SK-N-MC (cell line): ENCODE measurements around the gene GPATCH11.

Experiments used
- DNase-seq: peaks from one replicate; pipeline ENCODE4 v3.0.0-alpha.2; 2011; ENCODE audit warnings: low read depth, low spot score
- H3K27ac ChIP-seq: fragments of 200-600 bp; sonication (generic); 2 replicates; pipeline ENCODE4 v1.5.1; 2016; ENCODE audit warnings: mixed run types
- H3K36me3 ChIP-seq: fragments of 200-600 bp; sonication (generic); 2 replicates; pipeline ENCODE4 v1.6.1; 2017; ENCODE audit warnings: antibody characterized with exemption, low read length, mixed read lengths; ENCODE audit not compliant: insufficient read depth
- H3K4me3 ChIP-seq: fragments of 200-600 bp; sonication (generic); 2 replicates; pipeline ENCODE4 v1.5.1; 2016
- H3K9ac ChIP-seq: fragments of 200-600 bp; sonication (generic); 2 replicates; pipeline ENCODE4 v1.8.0; 2017; ENCODE audit warnings: mixed run types, mixed read lengths; ENCODE audit not compliant: insufficient read length
- H3K9me3 ChIP-seq: fragments of 200-600 bp; sonication (generic); 2 replicates; pipeline ENCODE4 v1.6.1; 2017; ENCODE audit warnings: low read depth, mild to moderate bottlenecking, antibody characterized with exemption, low read length, moderate library complexity, mixed read lengths
- EZH2 ChIP-seq: fragments of 200-600 bp; sonication (generic); IDR thresholded peaks from one replicate; pipeline ENCODE4 v1.6.1; 2017; ENCODE audit warnings: antibody characterized with exemption
- FOXP2 ChIP-seq: optimal IDR thresholded peaks from 2 replicates; pipeline ENCODE3; 2011; ENCODE audit warnings: mild to moderate bottlenecking, moderate library complexity; ENCODE audit not compliant: insufficient read depth; ENCODE audit errors: extremely low read length, control extremely low read depth
- POLR2AphosphoS5 ChIP-seq: IDR thresholded peaks from 2 replicates; pipeline ENCODE4 v1.6.1; 2012; ENCODE audit warnings: mild to moderate bottlenecking, low read depth, low read length, borderline replicate concordance

GPATCH11 gene

DNA sequence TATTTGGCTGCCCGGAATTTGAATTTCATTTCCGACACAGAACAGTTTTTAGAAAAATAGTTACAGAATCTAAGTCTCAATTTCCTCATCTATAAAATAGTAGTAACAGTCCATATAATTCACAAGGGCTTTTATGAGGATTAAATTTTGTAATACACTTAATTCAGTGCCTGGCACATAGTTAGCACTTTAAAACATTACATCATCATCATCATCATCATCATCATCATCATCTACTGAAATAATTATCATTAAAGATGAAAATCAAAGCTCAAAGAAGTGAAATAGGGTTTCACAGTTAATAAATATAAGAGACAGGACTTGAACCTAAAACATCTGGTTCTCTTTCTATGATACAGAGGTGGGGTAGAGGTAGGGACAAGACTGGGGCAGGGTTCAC, 13.4 kb upstream of the GPATCH11 start:
- H3K27ac ChIP-seq: no peak overlapping the region
- H3K9me3 ChIP-seq: no peaks in the 10 kb centered on the region
- H3K36me3 ChIP-seq: peaks cover 31% of the 10 kb centered on the region
- TF ChIP-seq POLR2AphosphoS5: no peak
- no peak for TF ChIP-seq FOXP2
- TF ChIP-seq EZH2: no peak
- H3K9ac ChIP-seq: no peak overlapping the region
- H3K4me3 ChIP-seq: no peak overlapping the region
- no peak for DNase-seq

DNA sequence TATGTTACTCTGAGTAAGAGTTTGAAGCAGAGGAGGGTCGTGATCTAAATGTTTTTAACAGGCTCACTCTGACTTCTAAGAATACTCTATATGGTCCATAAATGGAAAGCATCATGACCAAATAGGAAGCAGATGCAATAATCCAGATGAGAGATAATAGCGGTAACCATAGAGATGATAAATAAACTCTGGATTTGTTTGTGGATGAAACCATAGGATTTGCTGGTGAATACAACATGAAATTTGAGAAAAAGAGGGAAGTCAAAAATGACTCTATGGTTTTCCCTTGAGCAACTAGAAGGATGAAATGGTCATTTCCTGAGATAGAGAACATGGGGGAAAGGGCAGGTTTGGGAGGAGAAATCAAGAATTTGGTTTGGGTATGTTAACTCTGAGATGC, 4.1 kb upstream of the GPATCH11 start:
- H3K9me3 ChIP-seq: no peaks in the 10 kb centered on the region
- peaks cover 22% of the 10 kb centered on the region for H3K36me3 ChIP-seq
- H3K27ac ChIP-seq: no peak overlapping the region
- TF ChIP-seq EZH2: no peak
- no peak for TF ChIP-seq POLR2AphosphoS5
- TF ChIP-seq FOXP2: no peak
- no peak for DNase-seq
- no peak overlapping the region for H3K4me3 ChIP-seq
- H3K9ac ChIP-seq: no peak overlapping the region

DNA sequence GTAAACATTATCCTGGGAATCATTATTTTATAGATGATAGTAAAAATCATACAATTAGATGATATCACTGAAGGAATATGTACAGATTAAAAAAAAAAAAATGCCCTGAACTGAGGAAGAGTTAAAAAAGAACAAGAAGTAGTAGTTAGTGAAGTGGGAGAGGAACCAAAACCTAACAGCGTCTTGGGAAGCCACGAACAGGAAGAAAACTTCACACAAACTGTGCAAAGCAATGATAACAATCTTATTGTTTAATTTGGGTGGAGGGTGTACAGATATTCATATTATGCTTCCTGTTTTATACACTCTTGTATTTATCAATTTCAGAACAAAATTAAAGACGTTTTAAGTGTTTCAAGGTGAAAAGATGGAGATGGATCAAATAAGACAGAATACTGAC, 3.6 kb upstream of the GPATCH11 start:
- H3K9ac ChIP-seq: no peak overlapping the region
- H3K27ac ChIP-seq: no peak overlapping the region
- H3K4me3 ChIP-seq: no peak overlapping the region
- no peaks in the 10 kb centered on the region for H3K9me3 ChIP-seq
- no peak for DNase-seq
- H3K36me3 ChIP-seq: peaks cover 20% of the 10 kb centered on the region
- TF ChIP-seq FOXP2: no peak
- TF ChIP-seq POLR2AphosphoS5: no peak
- no peak for TF ChIP-seq EZH2

DNA sequence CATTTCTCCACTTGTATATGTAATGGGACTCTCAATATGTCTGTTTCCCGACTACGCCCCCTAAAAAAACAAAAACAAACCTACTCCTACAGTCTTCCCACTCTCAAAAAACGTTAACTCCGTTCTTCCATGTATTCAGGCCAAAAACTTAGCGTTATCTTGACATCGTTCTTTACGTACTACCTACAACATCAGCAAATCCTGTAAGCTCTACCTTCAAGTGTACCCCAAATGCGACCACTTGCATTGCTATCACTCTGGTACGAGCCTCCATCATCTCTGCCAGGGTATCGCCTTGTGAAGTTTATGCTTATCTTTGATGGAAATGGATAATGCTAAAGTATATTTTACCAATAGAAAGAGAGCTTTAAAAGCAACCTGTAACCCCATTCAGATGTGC, 479 bp downstream of the GPATCH11 start:
- peak overlapping the region; percentile 82 for H3K9ac ChIP-seq
- no peak overlapping the region for H3K27ac ChIP-seq
- no peak for DNase-seq
- peaks cover 19% of the 10 kb centered on the region for H3K36me3 ChIP-seq
- TF ChIP-seq POLR2AphosphoS5: no peak
- TF ChIP-seq FOXP2: no peak
- no peak for TF ChIP-seq EZH2
- H3K4me3 ChIP-seq: peak overlapping the region; percentile 98
- no peaks in the 10 kb centered on the region for H3K9me3 ChIP-seq

DNA sequence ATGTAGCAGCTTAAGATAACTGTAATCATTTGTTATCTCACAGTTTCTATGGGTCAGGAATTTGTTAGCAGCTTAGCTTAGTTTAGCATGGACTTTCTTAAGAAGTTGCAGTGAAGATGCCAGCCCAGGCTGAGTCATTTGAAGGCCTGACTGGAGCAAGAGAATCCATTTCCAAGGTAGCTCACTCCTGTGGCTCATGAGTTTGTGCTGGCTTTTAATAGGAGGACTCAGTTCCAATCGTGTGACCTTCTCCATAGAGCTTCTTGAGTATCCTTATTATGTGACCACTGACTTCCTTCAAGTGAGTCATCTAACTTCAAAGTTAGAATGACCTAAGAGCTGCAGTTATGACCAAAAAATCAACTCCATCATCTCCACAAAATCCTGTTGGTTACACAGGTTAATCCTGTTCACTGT, 1.4 kb downstream of the GPATCH11 start:
- peak overlapping the region; percentile 17; the same call in 1 of the 2 replicates for H3K4me3 ChIP-seq
- H3K27ac ChIP-seq: no peak overlapping the region
- TF ChIP-seq FOXP2 (no peak), EZH2 (no peak)
- H3K9ac ChIP-seq: no peak overlapping the region
- no peak for DNase-seq
- H3K9me3 ChIP-seq: no peaks in the 10 kb centered on the region
- peaks cover 20% of the 10 kb centered on the region for H3K36me3 ChIP-seq

DNA sequence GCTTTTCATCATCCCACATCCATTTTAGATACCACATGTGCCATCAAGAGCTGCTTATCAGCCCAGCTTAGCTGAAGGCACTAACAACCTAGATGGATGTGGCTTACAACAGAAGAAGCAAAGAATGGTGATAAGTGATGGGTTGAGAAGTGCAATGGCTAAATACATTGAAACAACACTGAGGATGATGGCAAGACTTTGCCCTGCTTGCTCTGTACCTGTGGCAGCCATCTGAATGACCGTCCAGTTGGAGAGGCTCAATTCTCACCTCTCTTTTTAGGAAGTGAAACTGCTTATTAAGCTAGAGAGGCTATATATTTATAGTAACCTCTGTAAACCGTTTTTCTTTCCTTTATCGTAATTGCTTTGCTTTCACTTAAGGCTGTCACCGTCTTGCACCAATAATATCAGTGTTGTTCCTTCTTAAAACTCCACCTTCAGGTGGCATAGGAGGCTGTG, 5.7 kb downstream of the GPATCH11 start:
- Histone ChIP-seq H3K4me3 (no peak overlapping the region), H3K36me3 (peaks cover 46% of the 10 kb centered on the region), H3K9me3 (no peaks in the 10 kb centered on the region), H3K9ac (no peak overlapping the region), H3K27ac (no peak overlapping the region)
- no peak for TF ChIP-seq EZH2
- no peak for TF ChIP-seq FOXP2
- TF ChIP-seq POLR2AphosphoS5: no peak
- DNase-seq: no peak

DNA sequence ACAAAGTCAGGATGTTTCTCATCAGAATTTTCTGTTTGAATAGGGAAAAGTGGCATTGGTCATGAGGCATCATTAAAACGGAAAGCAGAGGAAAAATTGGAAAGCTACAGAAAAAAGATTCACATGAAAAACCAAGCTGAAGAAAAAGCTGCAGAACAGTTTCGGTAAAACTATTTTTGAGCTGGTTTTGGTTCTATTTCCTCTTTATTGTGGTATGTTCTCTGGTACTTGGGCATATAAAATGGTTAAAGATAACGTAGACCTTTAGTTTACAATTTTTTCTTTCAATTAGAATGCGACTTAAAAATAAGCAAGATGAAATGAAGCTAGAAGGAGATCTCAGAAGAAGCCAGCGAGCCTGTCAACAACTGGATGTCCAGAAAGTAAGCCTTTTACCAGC, 7.6 kb downstream of the GPATCH11 start:
- no peak overlapping the region for H3K4me3 ChIP-seq
- no peak overlapping the region for H3K9ac ChIP-seq
- peaks cover 64% of the 10 kb centered on the region for H3K36me3 ChIP-seq
- no peak for TF ChIP-seq POLR2AphosphoS5
- no peak for TF ChIP-seq FOXP2
- no peak for TF ChIP-seq EZH2
- no peak for DNase-seq
- no peaks in the 10 kb centered on the region for H3K9me3 ChIP-seq
- no peak overlapping the region for H3K27ac ChIP-seq

DNA sequence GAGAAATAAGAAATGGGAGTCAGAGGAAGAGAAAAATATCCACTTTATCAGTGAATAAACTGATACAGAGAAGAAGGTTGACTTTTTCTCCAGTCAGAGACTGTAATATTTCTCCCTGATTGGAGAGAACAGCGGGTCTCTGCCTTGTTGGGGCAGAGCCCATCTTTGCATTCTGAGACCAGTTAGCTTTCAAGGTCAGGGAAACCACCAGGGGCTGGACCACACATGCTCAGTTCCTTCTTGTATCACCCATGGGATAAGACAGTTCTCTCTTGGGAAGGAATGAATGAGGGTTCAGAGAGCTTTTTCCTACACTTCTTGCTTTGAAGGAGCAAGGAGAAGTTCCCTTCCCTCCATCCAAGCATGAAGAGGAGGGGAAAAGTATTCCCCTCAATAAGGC, 12.2 kb downstream of the GPATCH11 start:
- Histone ChIP-seq H3K9ac (no peak overlapping the region), H3K9me3 (no peaks in the 10 kb centered on the region), H3K36me3 (peaks cover 74% of the 10 kb centered on the region), H3K27ac (no peak overlapping the region), H3K4me3 (no peak overlapping the region)
- no peak for TF ChIP-seq FOXP2
- no peak for TF ChIP-seq POLR2AphosphoS5
- no peak for TF ChIP-seq EZH2
- no peak for DNase-seq

DNA sequence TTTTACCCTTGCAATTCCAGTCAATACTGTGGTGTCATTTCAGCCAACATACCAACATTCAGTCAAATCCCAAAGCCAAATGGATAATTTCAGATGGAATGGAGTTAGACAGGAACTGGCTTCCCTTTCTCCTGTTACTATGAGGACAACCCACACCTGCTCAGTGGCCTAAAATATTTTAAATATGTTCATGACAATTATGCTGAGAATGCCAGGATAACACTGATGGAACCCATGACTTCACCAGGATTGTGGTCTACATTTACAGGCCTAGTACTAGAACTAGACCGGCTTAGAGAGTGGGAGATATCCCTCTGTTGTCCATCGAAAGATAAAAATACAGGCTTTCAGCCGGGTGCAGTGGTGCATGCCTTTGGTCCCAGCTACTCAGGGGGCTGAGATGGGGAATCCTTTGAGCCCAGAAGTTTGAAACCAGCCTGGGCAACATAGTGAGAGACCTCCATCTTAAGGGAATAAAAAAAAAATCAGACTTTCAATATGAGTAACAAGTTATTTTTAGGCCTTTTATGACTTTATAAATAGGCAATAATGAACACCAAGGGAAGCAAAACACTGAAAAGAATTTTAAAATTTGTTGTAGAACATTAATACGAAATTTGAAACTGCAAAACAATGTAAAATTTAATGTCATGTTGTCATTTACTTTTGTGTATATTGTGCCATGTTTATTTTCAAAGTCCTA, 14.2 kb downstream of the GPATCH11 start:
- peaks cover 65% of the 10 kb centered on the region for H3K36me3 ChIP-seq
- H3K27ac ChIP-seq: no peak overlapping the region
- TF ChIP-seq EZH2: no peak
- no peak for TF ChIP-seq POLR2AphosphoS5
- no peak for TF ChIP-seq FOXP2
- no peak for DNase-seq
- no peak overlapping the region for H3K9ac ChIP-seq
- H3K4me3 ChIP-seq: no peak overlapping the region
- H3K9me3 ChIP-seq: no peaks in the 10 kb centered on the region
